WTC11 (cell line): ENCODE measurements around the gene ANKMY1. TPM values are rescaled to one million over a fixed set of nuclear protein-coding genes. Genes with fewer than 3 reads are reported as not detected.

Experiments used
- ATAC-seq: fragments of 200-7000 bp; cut with Tn5 transposase; 2 replicates; pipeline ENCODE4 v1.10.0; 2021; ENCODE audit warnings: mild to moderate bottlenecking, moderate library complexity
- CTCF ChIA-PET: fragments of 300-600 bp; sonication (Branson Sonifier 250); formaldehyde crosslinking; loops from one replicate; lab custom pipeline; 2021; ENCODE audit warnings: antibody characterized with exemption; lab: Charles Lee
- POLR2A ChIA-PET: fragments of 350-600 bp; sonication (Branson Sonifier 250); formaldehyde crosslinking; loops from one replicate; lab custom pipeline; 2021; ENCODE audit warnings: antibody characterized with exemption; lab: Charles Lee
- DNase-seq: peaks from one replicate; pipeline ENCODE4 v3.0.0; 2021; ENCODE audit warnings: low spot score
- H3K27ac Mint-ChIP-seq: 2 replicates; pipeline ENCODE4 v1.8.0; 2021; ENCODE audit warnings: mixed read lengths
- H3K27me3 Mint-ChIP-seq: 2 replicates; pipeline ENCODE4 v1.8.0; 2021; ENCODE audit warnings: low read depth, mild to moderate bottlenecking, moderate library complexity, mixed read lengths
- H3K36me3 Mint-ChIP-seq: 2 replicates; pipeline ENCODE4 v1.8.0; 2021; ENCODE audit warnings: mixed read lengths
- H3K4me1 Mint-ChIP-seq: 2 replicates; pipeline ENCODE4 v1.8.0; 2022; ENCODE audit warnings: mixed read lengths
- H3K4me3 Mint-ChIP-seq: 2 replicates; pipeline ENCODE4 v1.8.0; 2021; ENCODE audit warnings: mild to moderate bottlenecking, moderate library complexity, mixed read lengths
- H3K9me3 Mint-ChIP-seq: 2 replicates; pipeline ENCODE4 v1.8.0; 2021; ENCODE audit warnings: mixed read lengths
- CREB1 ChIP-seq: sonication (generic); formaldehyde crosslinking; IDR thresholded peaks from 2 replicates; pipeline ENCODE4 v1.8.0; 2023; ENCODE audit warnings: mild to moderate bottlenecking, missing genetic modification reagents
- GTF2I ChIP-seq: fragments of 250-450 bp; sonication (Bioruptor Pico); conservative IDR thresholded peaks from 2 replicates; pipeline ENCODE4 v1.4.0; 2021; ENCODE audit warnings: mild to moderate bottlenecking
- HMGXB4 ChIP-seq: sonication (generic); formaldehyde crosslinking; IDR thresholded peaks from 2 replicates; pipeline ENCODE4 v1.8.1; 2023; ENCODE audit warnings: mild to moderate bottlenecking, moderate library complexity, missing genetic modification reagents
- ZMAT4 ChIP-seq: fragments of 250-450 bp; sonication (Bioruptor Pico); IDR thresholded peaks from 2 replicates; pipeline ENCODE4 v1.9.0; 2021; ENCODE audit warnings: mild to moderate bottlenecking
- ZNF219 ChIP-seq: sonication (generic); formaldehyde crosslinking; IDR thresholded peaks from 2 replicates; pipeline ENCODE4 v1.8.0; 2023; ENCODE audit warnings: missing genetic modification reagents, mild to moderate bottlenecking, borderline replicate concordance
- ZNF263 ChIP-seq: sonication (generic); formaldehyde crosslinking; IDR thresholded peaks from 2 replicates; pipeline ENCODE4 v1.8.1; 2022; ENCODE audit warnings: low read depth, mild to moderate bottlenecking, moderate library complexity, missing genetic modification reagents
- ZNF396 ChIP-seq: fragments of 250-450 bp; sonication (Bioruptor Pico); IDR thresholded peaks from 2 replicates; pipeline ENCODE4 v1.8.0; 2021; ENCODE audit warnings: mild to moderate bottlenecking, moderate library complexity, borderline replicate concordance
- ZNF423 ChIP-seq: fragments of 250-450 bp; sonication (Bioruptor Pico); IDR thresholded peaks from 2 replicates; pipeline ENCODE4 v2.1.2; 2022; ENCODE audit warnings: mild to moderate bottlenecking, moderate library complexity
- ZNF512 ChIP-seq: sonication (generic); formaldehyde crosslinking; IDR thresholded peaks from 2 replicates; pipeline ENCODE4 v1.8.1; 2022; ENCODE audit warnings: missing genetic modification reagents, borderline replicate concordance
- ZSCAN18 ChIP-seq: fragments of 250-450 bp; sonication (Bioruptor Pico); IDR thresholded peaks from 2 replicates; pipeline ENCODE4 v2.1.2; 2022; ENCODE audit warnings: mild to moderate bottlenecking, moderate library complexity
- total RNA-seq: library from RNA; stranded (reverse); gene quantifications from 3 replicates; pipeline ENCODE4 v1.2.3, GENCODE V29; 2021

The ANKMY1 gene
- total RNA-seq, 1 experiment from 2014 or later, result 4.6 TPM

- TF ChIP-seq HMGXB4 (CRISPR knock-in tag) (no peak), ZNF263 (CRISPR knock-in tag) (no peak), ZNF219 (CRISPR knock-in tag) (no peak), GTF2I (CRISPR knock-in tag) (no peak), ZMAT4 (CRISPR knock-in tag) (no peak)
- TF ChIP-seq, all 79 proteins: peak for 0
- H3K36me3 Mint-ChIP-seq, result no peaks in the 10 kb centered on the region
- no peak overlapping the region for H3K27ac Mint-ChIP-seq
- ChIA-PET CTCF (interaction anchor here (0.7 kb wide), 1 partner anchor 109 kb away, joined by 3 read pairs; no protein-coding TSS in a partner anchor), POLR2A (no interaction called here)
- peaks cover 36% of the 10 kb centered on the region for H3K4me1 Mint-ChIP-seq
- peak overlapping the region; percentile 64 for H3K4me3 Mint-ChIP-seq
- ATAC-seq (no peak), DNase-seq (no peak)
- no peaks in the 10 kb centered on the region for H3K9me3 Mint-ChIP-seq
- peaks cover 35% of the 10 kb centered on the region for H3K27me3 Mint-ChIP-seq
Measured at GRCh38 chr2:240451791-240452461, 105.9 kb downstream of the ANKMY1 start.

GRCh38 chr2:240451108-240451611 is 106.6 kb downstream of the ANKMY1 start:
- ATAC-seq, result no peak
- ChIA-PET CTCF (interaction anchor here (0.7 kb wide), 1 partner anchor 110 kb away, joined by 3 read pairs; no protein-coding TSS in a partner anchor), POLR2A (no interaction called here)
- Mint-ChIP-seq H3K9me3 (no peaks in the 10 kb centered on the region), H3K36me3 (no peaks in the 10 kb centered on the region), H3K4me1 (peaks cover 30% of the 10 kb centered on the region), H3K4me3 (peak overlapping the region; percentile 24)
- DNase-seq, result no peak
- TF ChIP-seq ZNF512 (no peak), ZNF396 (CRISPR knock-in tag) (no peak)
- TF ChIP-seq, all 79 proteins: peak for 0
- no peak overlapping the region for H3K27ac Mint-ChIP-seq
- H3K27me3 Mint-ChIP-seq, result peaks cover 27% of the 10 kb centered on the region

GRCh38 chr2:240450532-240451107 is 107.2 kb downstream of the ANKMY1 start:
- no peak for TF ChIP-seq ZMAT4 (CRISPR knock-in tag)
- TF ChIP-seq ZSCAN18 (CRISPR knock-in tag), result no peak
- TF ChIP-seq ZNF423 (CRISPR knock-in tag), result no peak
- no peak for TF ChIP-seq CREB1
- TF ChIP-seq, all 79 proteins: peak for 0
- ATAC-seq (no peak), DNase-seq (no peak)
- Mint-ChIP-seq H3K9me3 (no peaks in the 10 kb centered on the region), H3K4me1 (peaks cover 30% of the 10 kb centered on the region), H3K36me3 (no peaks in the 10 kb centered on the region), H3K27ac (no peak overlapping the region), H3K4me3 (peak overlapping the region; percentile 6; the same call in 1 of the 2 replicates), H3K27me3 (peaks cover 27% of the 10 kb centered on the region)
- ChIA-PET CTCF (interaction anchor here (0.8 to 1.2 kb wide), 2 partner anchors 12 to 46 kb away, joined by 4 read pairs; no protein-coding TSS in a partner anchor), POLR2A (no interaction called here)
